Measurements from ENCODE around the gene SHANK2.

SHANK2 gene

GRCh38 chr11:71209656-71210055 lies 42.7 kb downstream of the SHANK2 start:
- no peak for TF ChIP-seq CTCF (IDR thresholded peaks at IDR 0.05; ENCODE audit: low read depth, low read length)
- no peaks in the 10 kb centered on the region for H3K9me3 ChIP-seq
- no peak for DNase-seq
- peaks cover 3% of the 10 kb centered on the region; the same call in 1 of the 2 replicates for H3K27me3 ChIP-seq
- H3K36me3 ChIP-seq, result no peaks in the 10 kb centered on the region
- no peak overlapping the region for H3K4me3 ChIP-seq (ENCODE audit: low read depth, low read length)
- H3K4me1 ChIP-seq, result no peaks in the 10 kb centered on the region

GRCh38 chr11:71209181-71209580 lies 43.2 kb downstream of the SHANK2 start:
- Histone ChIP-seq H3K9me3 (no peaks in the 10 kb centered on the region), H3K36me3 (no peaks in the 10 kb centered on the region), H3K4me3 (ENCODE audit: low read depth, low read length) (no peak overlapping the region), H3K27me3 (peaks cover 3% of the 10 kb centered on the region; the same call in 1 of the 2 replicates), H3K4me1 (no peaks in the 10 kb centered on the region)
- no peak for TF ChIP-seq CTCF (IDR thresholded peaks at IDR 0.05; ENCODE audit: low read depth, low read length)
- DNase-seq, result no peak

GRCh38 chr11:71208011-71208774 lies 44.2 kb downstream of the SHANK2 start:
- DNase-seq, result no peak
- Histone ChIP-seq H3K9me3 (no peaks in the 10 kb centered on the region), H3K4me1 (no peaks in the 10 kb centered on the region), H3K4me3 (ENCODE audit: low read depth, low read length) (no peak overlapping the region), H3K27me3 (peaks cover 3% of the 10 kb centered on the region; the same call in 1 of the 2 replicates), H3K36me3 (no peaks in the 10 kb centered on the region)
- TF ChIP-seq CTCF (IDR thresholded peaks at IDR 0.05; ENCODE audit: low read depth, low read length), result no peak

GRCh38 chr11:71207563-71207962 lies 44.8 kb downstream of the SHANK2 start:
- no peak for DNase-seq
- no peak for TF ChIP-seq CTCF (IDR thresholded peaks at IDR 0.05; ENCODE audit: low read depth, low read length)
- Histone ChIP-seq H3K27me3 (peaks cover 3% of the 10 kb centered on the region; the same call in 1 of the 2 replicates), H3K9me3 (no peaks in the 10 kb centered on the region), H3K4me3 (ENCODE audit: low read depth, low read length) (no peak overlapping the region), H3K36me3 (no peaks in the 10 kb centered on the region), H3K4me1 (no peaks in the 10 kb centered on the region)

GRCh38 chr11:71206186-71206585 lies 46.2 kb downstream of the SHANK2 start:
- Histone ChIP-seq H3K36me3 (no peaks in the 10 kb centered on the region), H3K4me1 (no peaks in the 10 kb centered on the region), H3K27me3 (no peaks in the 10 kb centered on the region; the same call in 1 of the 2 replicates), H3K4me3 (ENCODE audit: low read depth, low read length) (no peak overlapping the region), H3K9me3 (no peaks in the 10 kb centered on the region)
- no peak for DNase-seq
- TF ChIP-seq CTCF (IDR thresholded peaks at IDR 0.05; ENCODE audit: low read depth, low read length), result no peak
